ENCODE data around the gene ZSWIM1.

Gene ZSWIM1

GRCh38 chr20:45902199-45902701, 21.2 kb downstream of the ZSWIM1 start:
- TF ChIP-seq, protein P1, sequence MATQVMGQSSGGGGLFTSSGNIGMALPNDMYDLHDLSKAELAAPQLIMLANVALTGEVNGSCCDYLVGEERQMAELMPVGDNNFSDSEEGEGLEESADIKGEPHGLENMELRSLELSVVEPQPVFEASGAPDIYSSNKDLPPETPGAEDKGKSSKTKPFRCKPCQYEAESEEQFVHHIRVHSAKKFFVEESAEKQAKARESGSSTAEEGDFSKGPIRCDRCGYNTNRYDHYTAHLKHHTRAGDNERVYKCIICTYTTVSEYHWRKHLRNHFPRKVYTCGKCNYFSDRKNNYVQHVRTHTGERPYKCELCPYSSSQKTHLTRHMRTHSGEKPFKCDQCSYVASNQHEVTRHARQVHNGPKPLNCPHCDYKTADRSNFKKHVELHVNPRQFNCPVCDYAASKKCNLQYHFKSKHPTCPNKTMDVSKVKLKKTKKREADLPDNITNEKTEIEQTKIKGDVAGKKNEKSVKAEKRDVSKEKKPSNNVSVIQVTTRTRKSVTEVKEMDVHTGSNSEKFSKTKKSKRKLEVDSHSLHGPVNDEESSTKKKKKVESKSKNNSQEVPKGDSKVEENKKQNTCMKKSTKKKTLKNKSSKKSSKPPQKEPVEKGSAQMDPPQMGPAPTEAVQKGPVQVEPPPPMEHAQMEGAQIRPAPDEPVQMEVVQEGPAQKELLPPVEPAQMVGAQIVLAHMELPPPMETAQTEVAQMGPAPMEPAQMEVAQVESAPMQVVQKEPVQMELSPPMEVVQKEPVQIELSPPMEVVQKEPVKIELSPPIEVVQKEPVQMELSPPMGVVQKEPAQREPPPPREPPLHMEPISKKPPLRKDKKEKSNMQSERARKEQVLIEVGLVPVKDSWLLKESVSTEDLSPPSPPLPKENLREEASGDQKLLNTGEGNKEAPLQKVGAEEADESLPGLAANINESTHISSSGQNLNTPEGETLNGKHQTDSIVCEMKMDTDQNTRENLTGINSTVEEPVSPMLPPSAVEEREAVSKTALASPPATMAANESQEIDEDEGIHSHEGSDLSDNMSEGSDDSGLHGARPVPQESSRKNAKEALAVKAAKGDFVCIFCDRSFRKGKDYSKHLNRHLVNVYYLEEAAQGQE (IDR thresholded peaks at IDR 0.05; ENCODE audit: low read depth): no peak
- TF ChIP-seq USF1 (IDR thresholded peaks at IDR 0.05) (no peak), TAF1 (IDR thresholded peaks at IDR 0.05; ENCODE audit: low read depth) (no peak), CEBPB (IDR thresholded peaks at IDR 0.05) (no peak), NFIC (IDR thresholded peaks at IDR 0.05) (no peak), CREB1 (IDR thresholded peaks at IDR 0.05; ENCODE audit: low read depth) (no peak), ZBTB7A (IDR thresholded peaks at IDR 0.05; ENCODE audit: low read depth) (no peak), YY1 (IDR thresholded peaks at IDR 0.05; ENCODE audit: low read depth) (no peak), TEAD4 (IDR thresholded peaks at IDR 0.05) (no peak), EP300 (IDR thresholded peaks at IDR 0.05; ENCODE audit: borderline replicate concordance) (no peak), EGR1 (IDR thresholded peaks at IDR 0.05) (no peak), FOXM1 (IDR thresholded peaks at IDR 0.05; ENCODE audit: borderline replicate concordance, low read depth) (no peak), TCF12 (IDR thresholded peaks at IDR 0.05; ENCODE audit: low read depth) (no peak), RAD21 (IDR thresholded peaks at IDR 0.05; ENCODE audit: low read depth) (no peak)
- TF ChIP-seq, protein P2, sequence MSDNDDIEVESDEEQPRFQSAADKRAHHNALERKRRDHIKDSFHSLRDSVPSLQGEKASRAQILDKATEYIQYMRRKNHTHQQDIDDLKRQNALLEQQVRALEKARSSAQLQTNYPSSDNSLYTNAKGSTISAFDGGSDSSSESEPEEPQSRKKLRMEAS (IDR thresholded peaks at IDR 0.05): no peak

GRCh38 chr20:45904583-45905504, 23.8 kb downstream of the ZSWIM1 start:
- TF ChIP-seq TEAD4 (IDR thresholded peaks at IDR 0.05) (no peak), USF1 (IDR thresholded peaks at IDR 0.05) (no peak), CREB1 (IDR thresholded peaks at IDR 0.05; ENCODE audit: low read depth) (no peak), TAF1 (IDR thresholded peaks at IDR 0.05; ENCODE audit: low read depth) (no peak), ZBTB7A (IDR thresholded peaks at IDR 0.05; ENCODE audit: low read depth) (no peak), FOXM1 (IDR thresholded peaks at IDR 0.05; ENCODE audit: borderline replicate concordance, low read depth) (no peak), RAD21 (IDR thresholded peaks at IDR 0.05; ENCODE audit: low read depth) (no peak), EP300 (IDR thresholded peaks at IDR 0.05; ENCODE audit: borderline replicate concordance) (no peak), CEBPB (IDR thresholded peaks at IDR 0.05) (no peak)
- TF ChIP-seq, protein P1 (IDR thresholded peaks at IDR 0.05; ENCODE audit: low read depth): no peak
- TF ChIP-seq, protein P2 (IDR thresholded peaks at IDR 0.05): no peak

- TF ChIP-seq, protein P1 (IDR thresholded peaks at IDR 0.05; ENCODE audit: low read depth): no peak
- TF ChIP-seq, protein P2 (IDR thresholded peaks at IDR 0.05): no peak
- TF ChIP-seq NFIC (IDR thresholded peaks at IDR 0.05) (no peak), RAD21 (IDR thresholded peaks at IDR 0.05; ENCODE audit: low read depth) (no peak), TAF1 (IDR thresholded peaks at IDR 0.05; ENCODE audit: low read depth) (no peak), YY1 (IDR thresholded peaks at IDR 0.05; ENCODE audit: low read depth) (no peak), FOXM1 (IDR thresholded peaks at IDR 0.05; ENCODE audit: borderline replicate concordance, low read depth) (no peak), ZBTB7A (IDR thresholded peaks at IDR 0.05; ENCODE audit: low read depth) (no peak), EP300 (IDR thresholded peaks at IDR 0.05; ENCODE audit: borderline replicate concordance) (no peak), CREB1 (IDR thresholded peaks at IDR 0.05; ENCODE audit: low read depth) (no peak), USF1 (IDR thresholded peaks at IDR 0.05) (no peak), EGR1 (IDR thresholded peaks at IDR 0.05) (no peak), TCF12 (IDR thresholded peaks at IDR 0.05; ENCODE audit: low read depth) (no peak), CEBPB (IDR thresholded peaks at IDR 0.05) (no peak), TEAD4 (IDR thresholded peaks at IDR 0.05) (no peak)
Measured at GRCh38 chr20:45905505-45906079, 24.6 kb downstream of the ZSWIM1 start.
